Measurements from ENCODE around the gene ARHGAP10.
A peak's percentile ranks its signal among the peaks of the same experiment; 100 is the strongest.

The ARHGAP10 gene

DNA sequence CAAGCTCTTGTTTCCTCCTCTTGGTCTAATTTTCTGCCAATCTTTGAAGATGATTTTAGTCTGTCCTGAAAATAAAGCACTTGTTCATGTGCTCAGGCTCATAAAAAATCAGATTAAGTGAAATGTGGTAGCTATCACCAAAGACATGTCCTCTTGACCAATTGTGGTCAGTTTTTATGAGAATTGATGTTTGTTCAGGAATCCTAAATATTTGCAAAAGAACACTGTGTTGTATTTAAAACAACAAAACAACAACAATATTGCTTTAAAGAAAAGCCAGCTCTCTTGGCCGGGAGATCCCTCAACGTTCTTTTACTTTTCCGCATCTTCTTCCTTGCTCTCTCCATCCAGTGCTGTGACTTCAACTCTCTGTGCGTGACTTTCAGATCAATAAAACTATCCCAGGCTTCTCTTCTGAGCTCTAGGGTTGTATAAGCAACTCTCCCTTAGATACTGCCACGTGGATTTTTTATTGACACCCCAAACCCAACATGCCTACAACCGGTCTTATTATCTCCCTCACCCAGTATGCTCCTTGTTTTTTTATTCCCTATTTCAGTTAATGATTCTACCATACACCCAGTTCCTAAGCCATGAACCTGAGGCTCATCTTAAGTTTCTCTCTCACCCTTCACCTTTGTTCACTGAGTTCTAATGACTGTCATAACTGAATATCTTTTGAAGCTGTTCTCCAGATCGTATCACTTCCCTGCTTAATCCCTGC is 309.9 kb downstream of the ARHGAP10 start:
- peaks cover 0 to 3% (median under 1%) of the 10 kb centered on the region in 5 donors for H3K36me3 ChIP-seq (ENCODE audit: control insufficient read depth in 5 of 5, insufficient read depth in 5 of 5, low read length in 5 of 5)
- H3K9ac ChIP-seq (ENCODE audit: low read length in 5 of 5) = no peak overlapping the region
- no peaks in the 10 kb centered on the region for H3K9me3 ChIP-seq (ENCODE audit: control insufficient read depth in 5 of 5, low read length in 5 of 5)
- peaks cover 0 to 9% (median 6%) of the 10 kb centered on the region in 5 donors for H3K4me1 ChIP-seq (ENCODE audit: control insufficient read depth in 5 of 5, insufficient read depth in 5 of 5, low read length in 5 of 5)
- H3K27ac ChIP-seq (ENCODE audit: low read depth, low read length) = no peak overlapping the region
- no peaks in the 10 kb centered on the region for H3K27me3 ChIP-seq (ENCODE audit: control insufficient read depth in 5 of 5, insufficient read depth in 4 of 5, low read length in 5 of 5)
- no peak overlapping the region for H3K4me3 ChIP-seq (ENCODE audit: low read depth in 1 of 5, low read length in 5 of 5)

DNA sequence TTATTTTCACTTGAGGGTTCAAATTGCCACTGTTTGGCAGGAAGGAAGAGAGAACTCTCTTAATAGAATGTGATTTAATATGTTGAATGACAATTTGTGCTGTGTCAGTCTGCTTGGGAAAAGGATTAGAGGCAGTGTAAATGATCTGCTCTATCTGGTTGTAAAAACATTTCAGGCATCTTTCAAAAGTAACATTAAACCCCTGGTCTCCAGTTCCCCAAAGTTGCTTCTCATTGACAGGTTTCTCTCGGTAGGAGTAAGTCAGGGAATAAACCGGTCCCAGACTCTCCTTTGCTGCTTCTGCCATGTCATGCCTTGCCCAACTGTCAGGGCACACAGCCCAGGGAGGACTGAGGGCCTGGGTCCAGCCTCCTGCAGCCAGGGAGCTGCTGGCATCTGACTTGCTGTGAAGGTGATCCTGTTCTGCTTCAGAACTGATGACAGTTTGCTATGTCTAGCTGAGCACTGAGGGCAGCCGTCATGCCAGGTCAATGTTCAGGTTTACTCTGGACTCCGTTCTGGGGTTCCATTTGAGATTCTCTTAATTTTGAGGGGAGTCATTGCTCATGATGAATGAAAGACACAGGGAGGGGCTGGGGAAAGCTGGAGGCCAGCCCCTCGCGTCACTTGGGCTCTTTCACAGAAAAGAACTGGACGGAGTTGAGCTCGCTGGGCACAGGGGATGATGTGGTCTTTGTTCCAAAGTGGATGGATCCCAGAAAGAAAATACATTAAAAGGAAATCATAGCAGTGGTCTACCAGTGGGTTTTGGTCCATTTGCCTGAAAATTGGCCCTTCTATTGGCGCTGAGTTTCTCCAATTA is 312.4 kb downstream of the ARHGAP10 start:
- Histone ChIP-seq H3K27ac (ENCODE audit: low read depth, low read length) (no peak overlapping the region), H3K9ac (ENCODE audit: low read length in 5 of 5) (peak overlapping the region in 1 of 5 donors; percentile 38), H3K4me1 (ENCODE audit: control insufficient read depth in 5 of 5, insufficient read depth in 5 of 5, low read length in 5 of 5) (peaks cover 0 to 9% (median 6%) of the 10 kb centered on the region in 5 donors), H3K36me3 (ENCODE audit: control insufficient read depth in 5 of 5, insufficient read depth in 5 of 5, low read length in 5 of 5) (peaks cover 9 to 15% (median 13%) of the 10 kb centered on the region in 5 donors), H3K4me3 (ENCODE audit: low read depth in 1 of 5, low read length in 5 of 5) (no peak overlapping the region), H3K9me3 (ENCODE audit: control insufficient read depth in 5 of 5, low read length in 5 of 5) (no peaks in the 10 kb centered on the region), H3K27me3 (ENCODE audit: control insufficient read depth in 5 of 5, insufficient read depth in 4 of 5, low read length in 5 of 5) (no peaks in the 10 kb centered on the region)

DNA sequence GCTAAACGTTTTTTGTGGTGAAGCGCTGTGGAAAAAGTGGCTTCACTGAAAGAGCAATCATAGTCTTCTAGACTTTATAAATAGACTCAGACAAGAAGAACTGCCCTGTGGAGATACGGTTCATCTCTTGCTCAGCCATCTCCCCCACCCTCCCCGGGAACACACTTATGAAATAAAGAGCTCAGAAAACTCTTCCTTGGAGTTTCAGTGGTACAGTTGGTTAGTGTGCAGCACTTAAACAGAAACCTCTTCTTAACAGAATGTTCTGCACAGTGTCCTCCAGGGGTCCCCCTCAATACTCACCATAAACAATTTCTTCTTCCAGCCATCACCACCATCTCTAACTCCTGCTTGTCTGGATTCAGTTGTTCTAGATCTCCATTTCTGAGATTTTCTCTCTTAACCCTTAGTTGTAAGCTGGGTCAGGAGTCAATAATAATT is 313.0 kb downstream of the ARHGAP10 start:
- H3K27ac ChIP-seq (ENCODE audit: low read depth, low read length) = no peak overlapping the region
- H3K4me3 ChIP-seq (ENCODE audit: low read depth in 1 of 5, low read length in 5 of 5) = no peak overlapping the region
- no peak overlapping the region for H3K9ac ChIP-seq (ENCODE audit: low read length in 5 of 5)
- no peaks in the 10 kb centered on the region for H3K27me3 ChIP-seq (ENCODE audit: control insufficient read depth in 5 of 5, insufficient read depth in 4 of 5, low read length in 5 of 5)
- H3K4me1 ChIP-seq (ENCODE audit: control insufficient read depth in 5 of 5, insufficient read depth in 5 of 5, low read length in 5 of 5) = peaks cover 0 to 9% (median 6%) of the 10 kb centered on the region in 5 donors
- H3K9me3 ChIP-seq (ENCODE audit: control insufficient read depth in 5 of 5, low read length in 5 of 5) = no peaks in the 10 kb centered on the region
- peaks cover 9 to 15% (median 13%) of the 10 kb centered on the region in 5 donors for H3K36me3 ChIP-seq (ENCODE audit: control insufficient read depth in 5 of 5, insufficient read depth in 5 of 5, low read length in 5 of 5)

DNA sequence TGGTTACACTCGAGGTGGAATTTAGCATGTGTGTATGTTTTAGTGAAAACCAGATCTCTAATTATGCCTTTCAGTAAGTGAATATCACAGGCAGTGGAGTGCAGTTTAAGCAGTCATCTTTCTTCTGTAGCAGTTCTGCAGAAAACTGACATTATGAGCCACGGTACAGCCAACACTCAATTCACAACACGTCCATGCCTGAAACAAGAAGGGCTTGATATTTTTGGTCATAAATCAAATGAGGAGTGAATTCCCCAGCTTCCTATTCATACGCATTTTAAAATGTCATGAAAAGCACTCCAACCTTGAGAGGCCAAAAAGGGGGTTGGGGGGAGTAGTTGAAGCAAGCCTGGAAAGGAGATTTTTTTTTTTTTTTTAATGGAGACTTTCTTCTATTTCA is 316.7 kb downstream of the ARHGAP10 start:
- H3K27me3 ChIP-seq (ENCODE audit: control insufficient read depth in 5 of 5, insufficient read depth in 4 of 5, low read length in 5 of 5) = no peaks in the 10 kb centered on the region
- H3K36me3 ChIP-seq (ENCODE audit: control insufficient read depth in 5 of 5, insufficient read depth in 5 of 5, low read length in 5 of 5) = peaks cover 9 to 15% (median 13%) of the 10 kb centered on the region in 5 donors
- H3K9ac ChIP-seq (ENCODE audit: low read length in 5 of 5) = no peak overlapping the region
- H3K4me3 ChIP-seq (ENCODE audit: low read depth in 1 of 5, low read length in 5 of 5) = no peak overlapping the region
- no peak overlapping the region for H3K27ac ChIP-seq (ENCODE audit: low read depth, low read length)
- H3K4me1 ChIP-seq (ENCODE audit: control insufficient read depth in 5 of 5, insufficient read depth in 5 of 5, low read length in 5 of 5) = peaks cover 0 to 9% (median 6%) of the 10 kb centered on the region in 5 donors
- H3K9me3 ChIP-seq (ENCODE audit: control insufficient read depth in 5 of 5, low read length in 5 of 5) = no peaks in the 10 kb centered on the region

DNA sequence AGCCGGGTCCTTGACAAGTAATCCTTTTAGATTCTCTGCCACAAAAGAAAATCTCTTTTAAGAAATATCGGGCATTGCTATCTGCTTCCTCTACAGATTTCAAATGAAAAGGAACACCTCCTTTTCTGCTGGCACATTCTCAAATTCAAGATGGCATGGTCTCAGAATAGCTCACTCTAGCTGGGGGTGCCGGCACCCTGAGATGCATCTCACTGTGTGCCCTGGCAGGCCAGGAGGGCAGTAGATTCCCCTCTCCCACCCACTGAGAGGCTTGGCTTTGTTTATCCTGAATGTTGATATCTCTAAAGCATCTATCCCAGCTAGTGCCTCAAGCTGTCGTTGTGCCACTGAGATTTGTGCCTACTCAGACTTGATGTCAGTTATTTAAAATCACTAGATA is 319.5 kb downstream of the ARHGAP10 start:
- Histone ChIP-seq H3K27ac (ENCODE audit: low read depth, low read length) (no peak overlapping the region), H3K9ac (ENCODE audit: low read length in 5 of 5) (no peak overlapping the region), H3K4me1 (ENCODE audit: control insufficient read depth in 5 of 5, insufficient read depth in 5 of 5, low read length in 5 of 5) (peaks cover 0 to 7% (median 6%) of the 10 kb centered on the region in 5 donors), H3K9me3 (ENCODE audit: control insufficient read depth in 5 of 5, low read length in 5 of 5) (no peaks in the 10 kb centered on the region), H3K4me3 (ENCODE audit: low read depth in 1 of 5, low read length in 5 of 5) (no peak overlapping the region), H3K27me3 (ENCODE audit: control insufficient read depth in 5 of 5, insufficient read depth in 4 of 5, low read length in 5 of 5) (no peaks in the 10 kb centered on the region), H3K36me3 (ENCODE audit: control insufficient read depth in 5 of 5, insufficient read depth in 5 of 5, low read length in 5 of 5) (peaks cover 9 to 15% (median 12%) of the 10 kb centered on the region in 5 donors)

DNA sequence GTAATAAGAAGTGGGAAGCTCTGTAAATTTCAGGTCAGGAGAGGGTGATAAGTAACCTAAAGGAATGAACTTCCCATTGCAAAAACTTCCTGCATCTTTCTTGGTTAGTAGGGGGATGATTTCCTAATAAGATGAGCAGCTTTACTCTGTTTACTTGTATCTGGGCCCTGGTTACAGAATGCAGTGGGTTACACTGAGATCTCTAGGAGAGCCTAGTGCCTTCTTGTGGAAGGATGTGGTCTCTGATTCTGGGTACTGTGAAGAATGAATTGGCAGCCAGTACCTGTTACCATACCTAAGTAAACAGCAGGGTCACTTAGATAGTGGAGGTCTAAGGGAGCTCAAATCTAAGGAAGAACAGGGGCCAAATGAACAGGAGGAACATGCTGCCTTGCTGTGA is 320.6 kb downstream of the ARHGAP10 start:
- no peak overlapping the region for H3K9ac ChIP-seq (ENCODE audit: low read length in 5 of 5)
- H3K9me3 ChIP-seq (ENCODE audit: control insufficient read depth in 5 of 5, low read length in 5 of 5) = no peaks in the 10 kb centered on the region
- H3K27me3 ChIP-seq (ENCODE audit: control insufficient read depth in 5 of 5, insufficient read depth in 4 of 5, low read length in 5 of 5) = no peaks in the 10 kb centered on the region
- no peak overlapping the region for H3K27ac ChIP-seq (ENCODE audit: low read depth, low read length)
- peaks cover 4 to 8% (median 5%) of the 10 kb centered on the region in 5 donors for H3K36me3 ChIP-seq (ENCODE audit: control insufficient read depth in 5 of 5, insufficient read depth in 5 of 5, low read length in 5 of 5)
- H3K4me1 ChIP-seq (ENCODE audit: control insufficient read depth in 5 of 5, insufficient read depth in 5 of 5, low read length in 5 of 5) = peaks cover 0 to 16% (median 7%) of the 10 kb centered on the region in 5 donors
- no peak overlapping the region for H3K4me3 ChIP-seq (ENCODE audit: low read depth in 1 of 5, low read length in 5 of 5)

DNA sequence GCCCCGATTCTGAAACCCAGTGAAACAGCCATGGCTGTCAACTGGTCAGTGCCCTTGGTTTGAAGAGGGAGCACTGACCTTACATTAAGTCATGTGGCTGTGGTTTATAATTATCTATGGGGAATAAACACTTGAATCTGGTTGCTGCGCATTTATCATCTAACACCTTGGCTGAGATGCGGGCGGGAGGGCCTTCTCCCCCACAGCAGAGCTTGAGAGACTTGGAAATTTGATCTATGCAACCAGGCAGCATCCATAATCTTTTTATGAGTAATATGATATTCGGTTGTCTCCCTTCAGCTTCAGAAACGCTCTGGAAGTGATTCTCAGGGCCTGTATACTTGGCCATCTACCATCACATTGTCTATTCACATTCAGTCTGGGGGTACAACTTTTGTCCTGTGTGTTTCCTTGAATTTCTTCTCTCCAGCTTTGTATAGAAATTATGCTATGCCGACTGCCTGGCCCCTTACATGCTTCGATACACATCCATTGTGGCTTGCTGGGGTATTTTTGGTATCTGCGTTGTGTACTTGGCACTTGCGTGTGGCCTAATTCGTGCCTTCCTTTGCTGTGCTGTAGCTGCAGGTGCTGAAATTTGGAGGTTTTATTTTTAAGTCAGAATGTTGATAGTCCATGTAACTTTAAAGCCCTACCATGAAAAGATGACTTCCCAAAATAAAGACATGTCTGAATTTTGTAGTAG is 321.6 kb downstream of the ARHGAP10 start:
- H3K27me3 ChIP-seq (ENCODE audit: control insufficient read depth in 5 of 5, insufficient read depth in 4 of 5, low read length in 5 of 5) = no peaks in the 10 kb centered on the region
- H3K9me3 ChIP-seq (ENCODE audit: control insufficient read depth in 5 of 5, low read length in 5 of 5) = no peaks in the 10 kb centered on the region
- peaks cover 2 to 6% (median 3%) of the 10 kb centered on the region in 5 donors for H3K36me3 ChIP-seq (ENCODE audit: control insufficient read depth in 5 of 5, insufficient read depth in 5 of 5, low read length in 5 of 5)
- H3K27ac ChIP-seq (ENCODE audit: low read depth, low read length) = no peak overlapping the region
- no peak overlapping the region for H3K9ac ChIP-seq (ENCODE audit: low read length in 5 of 5)
- H3K4me1 ChIP-seq (ENCODE audit: control insufficient read depth in 5 of 5, insufficient read depth in 5 of 5, low read length in 5 of 5) = peaks cover 0 to 19% (median 7%) of the 10 kb centered on the region in 5 donors
- H3K4me3 ChIP-seq (ENCODE audit: low read depth in 1 of 5, low read length in 5 of 5) = no peak overlapping the region

DNA sequence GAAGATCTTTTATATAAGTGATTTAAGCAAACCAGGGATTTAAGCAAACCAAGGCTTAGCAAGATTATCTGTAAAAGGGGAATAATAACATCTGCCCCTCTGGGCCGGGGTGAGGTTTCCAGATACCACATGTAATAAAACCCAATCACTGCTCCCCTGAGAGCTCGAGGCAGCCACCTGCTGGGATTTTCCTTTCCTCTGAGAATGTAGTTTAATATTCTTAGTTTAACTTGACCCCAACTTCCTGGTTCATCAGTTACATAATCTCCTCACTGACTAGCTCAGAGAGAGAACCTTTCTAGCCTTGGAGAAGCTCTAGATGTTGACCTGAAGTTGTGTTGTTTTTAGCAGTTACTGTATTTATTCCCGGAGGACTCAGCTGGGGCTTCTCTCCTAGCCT is 322.4 kb downstream of the ARHGAP10 start:
- peak overlapping the region in 1 of 5 donors; percentile 27 for H3K9ac ChIP-seq (ENCODE audit: low read length in 5 of 5)
- no peaks in the 10 kb centered on the region for H3K27me3 ChIP-seq (ENCODE audit: control insufficient read depth in 5 of 5, insufficient read depth in 4 of 5, low read length in 5 of 5)
- H3K4me1 ChIP-seq (ENCODE audit: control insufficient read depth in 5 of 5, insufficient read depth in 5 of 5, low read length in 5 of 5) = peaks cover 0 to 19% (median 7%) of the 10 kb centered on the region in 5 donors
- no peaks in the 10 kb centered on the region for H3K9me3 ChIP-seq (ENCODE audit: control insufficient read depth in 5 of 5, low read length in 5 of 5)
- no peak overlapping the region for H3K4me3 ChIP-seq (ENCODE audit: low read depth in 1 of 5, low read length in 5 of 5)
- peaks cover 0 to 2% (median under 1%) of the 10 kb centered on the region in 5 donors for H3K36me3 ChIP-seq (ENCODE audit: control insufficient read depth in 5 of 5, insufficient read depth in 5 of 5, low read length in 5 of 5)
- H3K27ac ChIP-seq (ENCODE audit: low read depth, low read length) = no peak overlapping the region

DNA sequence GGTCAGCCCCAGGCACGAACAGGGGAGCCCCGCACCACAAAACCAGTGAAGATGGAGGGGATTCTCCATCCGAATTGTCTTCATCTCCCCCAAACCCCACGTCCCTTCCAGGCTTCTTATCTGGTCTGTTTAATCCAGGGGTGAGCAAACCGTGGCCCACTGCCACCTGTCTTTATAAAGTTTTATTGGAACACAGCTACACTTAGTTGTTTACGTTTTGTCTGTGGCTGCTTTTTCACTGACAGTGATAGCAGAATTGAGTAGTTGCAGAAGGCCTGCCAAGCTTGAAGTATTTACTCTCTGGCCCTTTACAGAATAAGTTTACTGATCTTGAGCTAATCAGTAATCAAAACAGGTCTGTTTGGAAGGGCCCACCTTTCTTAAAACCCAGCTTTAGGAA is 324.0 kb downstream of the ARHGAP10 start:
- Histone ChIP-seq H3K27ac (ENCODE audit: low read depth, low read length) (no peak overlapping the region), H3K4me3 (ENCODE audit: low read depth in 1 of 5, low read length in 5 of 5) (no peak overlapping the region), H3K27me3 (ENCODE audit: control insufficient read depth in 5 of 5, insufficient read depth in 4 of 5, low read length in 5 of 5) (no peaks in the 10 kb centered on the region), H3K36me3 (ENCODE audit: control insufficient read depth in 5 of 5, insufficient read depth in 5 of 5, low read length in 5 of 5) (peaks cover 0 to 4% (median 0%) of the 10 kb centered on the region in 5 donors), H3K4me1 (ENCODE audit: control insufficient read depth in 5 of 5, insufficient read depth in 5 of 5, low read length in 5 of 5) (peaks cover 0 to 19% (median 7%) of the 10 kb centered on the region in 5 donors), H3K9me3 (ENCODE audit: control insufficient read depth in 5 of 5, low read length in 5 of 5) (no peaks in the 10 kb centered on the region), H3K9ac (ENCODE audit: low read length in 5 of 5) (no peak overlapping the region)

Measured in subcutaneous abdominal adipose tissue (tissue), 5 donors.